Stimulated activated CD4-positive, alpha-beta T cell treated with anti-CD3 and anti-CD28 coated beads, TNF-alpha, amount 100 ng/mL, for 48 hours (primary cell): Measurements from ENCODE around the gene MGA.

Experiments
- DNase-seq, 3 donors: peaks; one replicate each; pipeline ENCODE4 v3.0.0-alpha.2; 2020; ENCODE audit warnings: low read depth in 3 of 3

The MGA gene

GRCh38 chr15:41782371-41783282 is 122.4 kb downstream of the MGA start:
- no peak for DNase-seq

- no peak for DNase-seq
Measured at GRCh38 chr15:41783296-41783695, 123.1 kb downstream of the MGA start.

- no peak for DNase-seq
Measured at GRCh38 chr15:41788262-41788661, 128.1 kb downstream of the MGA start.

GRCh38 chr15:41789236-41789635 is 129.0 kb downstream of the MGA start:
- no peak for DNase-seq

- no peak for DNase-seq
Measured at GRCh38 chr15:41789662-41790061, 129.5 kb downstream of the MGA start.

- no peak for DNase-seq
Measured at GRCh38 chr15:41790169-41790568, 130.0 kb downstream of the MGA start.

GRCh38 chr15:41790756-41791546 is 130.7 kb downstream of the MGA start:
- no peak for DNase-seq

GRCh38 chr15:41791547-41791937 is 131.3 kb downstream of the MGA start:
- DNase-seq, result no peak

- DNase-seq, result no peak
Measured at GRCh38 chr15:41792000-41792637, 131.9 kb downstream of the MGA start.

GRCh38 chr15:41794081-41794480 is 133.9 kb downstream of the MGA start:
- no peak for DNase-seq

- no peak for DNase-seq
Measured at GRCh38 chr15:41795996-41796856, 136.0 kb downstream of the MGA start.

GRCh38 chr15:41797201-41797944 is 137.2 kb downstream of the MGA start:
- DNase-seq, result no peak

- no peak for DNase-seq
Measured at GRCh38 chr15:41798607-41799487, 138.6 kb downstream of the MGA start.

- no peak for DNase-seq
Measured at GRCh38 chr15:41799488-41799805, 139.2 kb downstream of the MGA start.

- no peak for DNase-seq
Measured at GRCh38 chr15:41801185-41801584, 141.0 kb downstream of the MGA start.

GRCh38 chr15:41801850-41802455 is 141.7 kb downstream of the MGA start:
- DNase-seq, result no peak

- no peak for DNase-seq
Measured at GRCh38 chr15:41804361-41804760, 144.2 kb downstream of the MGA start.

GRCh38 chr15:41804916-41805666 is 144.9 kb downstream of the MGA start:
- no peak for DNase-seq

GRCh38 chr15:41805711-41806110 is 145.5 kb downstream of the MGA start:
- no peak for DNase-seq
